ENCODE measurements around the gene EIF4E1B.

EIF4E1B gene

DNA sequence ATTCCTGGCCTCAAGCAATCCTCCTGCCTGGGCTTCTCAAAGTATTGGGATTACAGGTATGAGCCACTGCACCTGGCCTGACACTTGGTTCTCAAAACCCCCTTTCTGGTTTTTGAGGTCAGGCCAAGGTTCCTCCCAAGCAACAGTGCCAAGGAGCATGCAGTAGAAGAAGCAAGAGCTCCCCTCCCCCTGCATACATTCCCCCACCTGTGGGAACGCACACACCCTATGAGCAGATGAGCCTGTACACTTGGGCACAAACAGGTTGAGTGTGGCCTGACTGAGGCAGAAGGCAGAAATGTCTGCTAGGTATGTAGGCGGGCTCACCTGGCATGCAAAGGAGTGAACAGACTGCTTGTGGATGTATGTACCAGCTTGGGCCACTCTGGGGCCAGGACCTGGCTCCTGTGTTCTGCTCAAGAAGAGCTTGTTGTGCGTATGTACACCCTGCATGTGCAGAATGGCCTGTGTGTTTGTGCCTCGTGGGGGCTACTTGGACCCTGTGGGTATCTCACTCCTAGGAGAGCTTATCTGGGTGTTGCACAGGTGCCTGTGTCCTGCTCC is 22.3 kb upstream of the EIF4E1B start:
- H3K27ac ChIP-seq, result no peak overlapping the region
- TF ChIP-seq CTCF (conservative IDR thresholded peaks at IDR 0.05), result no peak

DNA sequence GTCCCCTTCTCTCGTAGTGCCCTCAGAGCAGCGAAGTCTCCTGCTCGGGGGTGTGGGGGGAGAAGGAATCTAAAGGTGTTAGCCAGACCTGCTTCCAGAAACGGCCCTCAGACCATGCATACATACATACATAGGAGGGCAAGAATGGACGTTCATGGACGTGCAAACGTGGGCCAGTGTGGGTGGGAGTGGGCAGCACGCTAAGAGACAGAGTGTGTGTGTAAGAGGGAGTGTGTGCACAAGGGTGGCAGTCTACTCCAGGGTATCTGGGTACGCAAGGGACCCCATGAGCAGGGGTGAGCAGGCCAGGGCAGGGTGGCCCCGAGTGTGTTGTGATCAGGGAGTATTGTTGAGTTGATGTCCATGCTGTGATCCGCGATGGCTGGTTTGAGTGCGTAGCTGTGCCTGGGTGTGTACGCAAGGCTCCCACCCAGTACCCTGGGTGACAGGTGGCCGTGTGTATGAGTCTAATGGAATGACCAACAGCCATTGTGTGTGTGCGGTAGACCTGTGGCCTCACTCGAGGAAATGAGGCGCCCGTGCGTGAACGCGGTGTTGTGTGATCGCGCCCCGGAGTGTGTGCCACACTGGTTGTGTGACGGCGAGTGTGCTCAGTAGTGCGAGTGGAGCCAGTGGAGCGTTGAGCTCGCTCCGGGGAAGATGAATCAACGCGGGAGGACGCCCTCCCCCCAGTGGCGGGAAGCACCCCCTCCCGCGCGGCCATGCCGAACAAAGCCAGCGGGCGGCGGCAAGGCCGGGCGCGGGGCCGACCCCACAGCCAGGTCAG is 21.3 kb upstream of the EIF4E1B start:
- peak overlapping the region; percentile 95 for H3K27ac ChIP-seq
- no peak for TF ChIP-seq CTCF (conservative IDR thresholded peaks at IDR 0.05)

DNA sequence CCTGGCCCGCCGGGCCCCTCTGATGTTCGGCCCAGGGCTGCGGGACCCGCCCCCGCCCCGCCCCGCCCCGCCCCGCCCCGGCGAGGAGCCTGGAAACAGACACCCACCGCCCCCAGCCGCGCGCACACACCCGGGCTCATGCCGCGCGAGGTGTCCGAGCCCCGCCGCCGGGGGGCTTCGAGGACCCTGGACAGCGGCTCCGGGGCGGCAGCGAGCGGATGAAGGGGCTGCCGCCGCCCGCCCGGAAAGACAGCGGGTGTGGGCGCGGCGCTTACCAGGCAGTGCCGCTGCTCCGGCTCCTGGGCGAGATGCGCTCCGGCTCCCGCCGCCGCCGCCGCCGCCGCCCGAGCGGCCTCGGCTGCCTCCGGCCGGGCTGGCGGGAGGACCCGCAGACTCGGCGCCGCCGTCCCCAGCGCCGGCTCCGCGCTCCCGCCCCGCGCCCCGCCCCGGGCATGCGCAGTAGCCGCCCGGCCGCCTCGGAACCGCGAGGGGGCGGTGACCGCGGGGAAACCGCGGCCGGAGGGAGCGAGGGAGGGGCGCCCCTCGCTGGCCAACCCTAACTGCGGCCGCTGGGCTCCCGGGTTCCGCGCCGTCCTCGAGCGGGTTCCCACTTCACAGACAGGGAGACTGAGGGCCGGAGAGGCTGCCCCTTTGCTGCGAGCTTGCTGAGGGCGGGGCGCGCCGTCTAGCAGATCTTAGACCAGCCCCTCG is 20.6 kb upstream of the EIF4E1B start, which contains the start of gene GPRIN1:
Gene GPRIN1, minus strand, starts transcription at position 433 of the 711 bp plus-strand sequence. CDS start 10,322 bp downstream, outside the sequence.
- TF ChIP-seq CTCF (conservative IDR thresholded peaks at IDR 0.05), result peak; percentile 74
- peak within 1 kb of the TSS; percentile 95 for H3K27ac ChIP-seq

- peak overlapping the region; percentile 95 for H3K27ac ChIP-seq
- peak; percentile 33 for TF ChIP-seq CTCF (conservative IDR thresholded peaks at IDR 0.05)
These were observed 20.1 kb upstream of the EIF4E1B start for GRCh38 chr5:176610435-176610773.

DNA sequence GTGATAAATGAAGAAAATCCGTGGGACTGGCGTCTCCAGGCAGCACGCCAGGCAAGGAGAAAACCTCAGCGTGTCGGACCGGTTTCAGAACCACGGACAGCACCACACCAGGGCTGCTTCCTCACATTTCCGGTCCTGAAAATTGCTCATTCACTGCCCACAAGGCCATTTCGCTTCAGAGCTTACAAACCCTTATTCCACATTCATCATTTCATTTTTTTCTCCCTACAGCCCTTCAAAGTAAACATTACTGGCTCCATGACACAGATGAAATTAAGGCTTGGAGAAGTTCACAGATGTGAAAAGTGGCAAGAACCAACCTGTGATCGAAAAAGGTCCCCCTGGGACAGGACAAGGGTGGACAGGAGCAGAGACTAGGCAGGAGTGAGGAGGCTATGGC is 19.0 kb upstream of the EIF4E1B start:
- H3K27ac ChIP-seq, result no peak overlapping the region
- TF ChIP-seq CTCF (conservative IDR thresholded peaks at IDR 0.05), result no peak

DNA sequence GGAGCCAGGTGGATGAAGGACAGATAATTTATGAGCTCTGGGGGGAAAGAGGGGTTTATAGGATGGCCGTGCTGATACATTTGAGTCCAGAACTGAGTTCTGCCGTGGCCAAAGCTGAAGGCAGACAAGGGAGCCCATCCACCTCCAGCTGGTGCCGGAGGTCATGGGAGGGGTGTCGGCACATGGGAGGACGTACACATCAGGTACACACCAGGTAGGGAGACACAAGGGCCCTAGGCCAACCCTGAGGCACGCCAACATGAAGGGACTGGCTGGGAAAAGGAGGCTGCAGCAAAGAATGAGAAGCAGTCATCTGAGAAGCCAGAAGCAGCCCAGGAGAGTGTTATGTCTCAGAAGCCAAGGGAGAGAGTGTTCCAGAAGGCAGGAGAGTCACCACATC is 18.5 kb upstream of the EIF4E1B start:
- TF ChIP-seq CTCF (conservative IDR thresholded peaks at IDR 0.05), result no peak
- no peak overlapping the region for H3K27ac ChIP-seq

- TF ChIP-seq CTCF (conservative IDR thresholded peaks at IDR 0.05), result no peak
- H3K27ac ChIP-seq, result peak overlapping the region; percentile 67
These were observed 17.6 kb upstream of the EIF4E1B start for GRCh38 chr5:176612855-176613254.
